ENCODE results near the gene PRODH2.

DNA sequence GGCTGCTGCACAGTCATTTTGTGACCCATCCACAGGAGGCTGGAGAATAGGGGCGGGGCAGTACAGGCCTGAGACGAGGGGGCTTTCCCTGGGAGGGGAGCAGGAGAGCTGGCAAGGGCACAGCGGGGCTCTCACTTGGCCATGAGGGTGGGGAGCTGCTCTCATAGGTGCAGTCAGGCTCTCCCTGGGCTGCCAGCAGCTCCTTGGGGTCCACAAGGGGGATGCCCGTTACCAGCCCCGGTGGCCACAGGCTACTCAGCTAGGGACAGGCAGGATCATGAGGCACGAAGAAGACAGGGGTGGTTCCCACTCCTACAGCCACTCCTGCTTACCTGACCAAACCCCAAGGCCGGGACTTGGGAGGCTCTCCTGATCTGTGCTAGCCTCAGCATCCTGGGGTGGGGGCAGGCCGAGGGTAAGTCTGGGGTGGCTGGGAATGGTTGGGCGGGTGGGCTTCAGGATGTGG lies 20.8 kb downstream of the PRODH2 start:
- TF ChIP-seq, protein P1, sequence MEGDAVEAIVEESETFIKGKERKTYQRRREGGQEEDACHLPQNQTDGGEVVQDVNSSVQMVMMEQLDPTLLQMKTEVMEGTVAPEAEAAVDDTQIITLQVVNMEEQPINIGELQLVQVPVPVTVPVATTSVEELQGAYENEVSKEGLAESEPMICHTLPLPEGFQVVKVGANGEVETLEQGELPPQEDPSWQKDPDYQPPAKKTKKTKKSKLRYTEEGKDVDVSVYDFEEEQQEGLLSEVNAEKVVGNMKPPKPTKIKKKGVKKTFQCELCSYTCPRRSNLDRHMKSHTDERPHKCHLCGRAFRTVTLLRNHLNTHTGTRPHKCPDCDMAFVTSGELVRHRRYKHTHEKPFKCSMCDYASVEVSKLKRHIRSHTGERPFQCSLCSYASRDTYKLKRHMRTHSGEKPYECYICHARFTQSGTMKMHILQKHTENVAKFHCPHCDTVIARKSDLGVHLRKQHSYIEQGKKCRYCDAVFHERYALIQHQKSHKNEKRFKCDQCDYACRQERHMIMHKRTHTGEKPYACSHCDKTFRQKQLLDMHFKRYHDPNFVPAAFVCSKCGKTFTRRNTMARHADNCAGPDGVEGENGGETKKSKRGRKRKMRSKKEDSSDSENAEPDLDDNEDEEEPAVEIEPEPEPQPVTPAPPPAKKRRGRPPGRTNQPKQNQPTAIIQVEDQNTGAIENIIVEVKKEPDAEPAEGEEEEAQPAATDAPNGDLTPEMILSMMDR (conservative IDR thresholded peaks at IDR 0.05; ENCODE audit: low read length), result no peak
- TF ChIP-seq EZH2phosphoT487 (IDR thresholded peaks at IDR 0.05; ENCODE audit: borderline replicate concordance), result no peak

All from Loucy (cell line).